K562 (cell line): ENCODE measurements around the gene POLR1A. TPM values are rescaled to one million over a fixed set of nuclear protein-coding genes. Genes with fewer than 3 reads are reported as not detected.

Source experiments
- ATAC-seq: fragments of 200-7000 bp; cut with Tn5 transposase; 3 replicates; pipeline ENCODE4 v1.9.1; 2020; ENCODE audit warnings: moderate library complexity
- BruUV-seq: library from RNA; stranded (reverse); fragments of 400-500 nt; replicated peaks from 2 replicates; lab custom pipeline; 2021; lab: Mats Ljungman, UMichigan
- CTCF ChIA-PET: fragments of 300-600 bp; formaldehyde crosslinking; extraction: SDS; loops from one replicate; lab custom pipeline; 2021; ENCODE audit warnings: low intra/inter-chr PET ratio; lab: Yijun Ruan, JAX
- POLR2A ChIA-PET: fragments of 300-600, 350-650 bp; sonication (Branson Sonifier 250); formaldehyde crosslinking; extraction: SDS; loops from one replicate; lab custom pipeline; 2021; ENCODE audit warnings: antibody characterized with exemption, inconsistent platforms; lab: Yijun Ruan, JAX
- DNase-seq, 4 experiments: peaks; one replicate each; pipeline versions ENCODE4 v3.0.0 to v3.0.0-alpha.2; 2011 to 2018; ENCODE audit warnings: low spot score in 3 of 4, mixed read lengths in 3 of 4; ENCODE audit errors: extremely low read depth in 1 of 4
- FAIRE-seq: peaks from 2 replicates; lab custom pipeline; 2011; peaks lifted over from hg19 to GRCh38; lab: Jason Lieb, UNC
- H2AFZ ChIP-seq: 2 replicates; pipeline ENCODE4 v1.6.0; 2011; ENCODE audit warnings: low read depth, low read length, control low read depth, inconsistent platforms
- H3K27ac ChIP-seq: fragments of 200-600 bp; 3 replicates; pipeline ENCODE4 v1.8.0; 2011; ENCODE audit warnings: low read depth, mild to moderate bottlenecking, control low read depth, inconsistent platforms, low read length, moderate library complexity, mixed read lengths; ENCODE audit errors: extremely low read depth
- H3K27me3 ChIP-seq, 2 experiments: fragments of 300-600 bp in 1 of 2; 2 replicates in 1 of 2; 3 replicates in 1 of 2; pipeline versions ENCODE4 v1.6.0 to v1.8.0; 2011; ENCODE audit warnings: inconsistent platforms in 2 of 2, low read length in 2 of 2, mild to moderate bottlenecking in 1 of 2, mixed read lengths in 1 of 2, moderate library complexity in 1 of 2; ENCODE audit not compliant: control insufficient read depth in 2 of 2, insufficient read depth in 2 of 2
- H3K36me3 ChIP-seq: fragments of 300-600 bp; 3 replicates; pipeline ENCODE4 v1.8.0; 2011; ENCODE audit warnings: mild to moderate bottlenecking, low read length, inconsistent platforms; ENCODE audit not compliant: control insufficient read depth, insufficient read depth
- H3K4me1 ChIP-seq, 2 experiments: fragments of 200-600 bp in 1 of 2; replicated peaks in 1 of 2; 2 replicates in 1 of 2; 3 replicates in 1 of 2; pipeline versions ENCODE4 v1.5.1 to v1.8.0; 2011; ENCODE audit warnings: inconsistent platforms in 2 of 2, low read length in 2 of 2, mild to moderate bottlenecking in 1 of 2, mixed read lengths in 1 of 2, moderate library complexity in 1 of 2; ENCODE audit not compliant: control insufficient read depth in 2 of 2, insufficient read depth in 2 of 2
- H3K4me2 ChIP-seq: 2 replicates; pipeline ENCODE4 v1.6.1; 2011; ENCODE audit warnings: low read length, control low read depth, inconsistent platforms, mixed read lengths; ENCODE audit not compliant: insufficient read depth
- H3K4me3 ChIP-seq: fragments of 200-600 bp; sonication (generic), shearing (Covaris generic); 2 replicates; pipeline ENCODE4 v1.5.1; 2016; ENCODE audit warnings: control low read depth, inconsistent platforms
- H3K79me2 ChIP-seq: fragments of 200-600 bp; 3 replicates; pipeline ENCODE4 v1.8.0; 2011; ENCODE audit warnings: low read length, inconsistent platforms; ENCODE audit not compliant: control insufficient read depth, insufficient read depth
- H3K9ac ChIP-seq, 2 experiments: 2 replicates each; pipeline versions ENCODE4 v1.6.0 to v1.6.1; 2011; ENCODE audit warnings: low read depth in 2 of 2, low read length in 2 of 2, control low read depth in 1 of 2, inconsistent platforms in 1 of 2, mild to moderate bottlenecking in 1 of 2, mixed read lengths in 1 of 2; ENCODE audit not compliant: insufficient read depth in 1 of 2
- H3K9me1 ChIP-seq: one replicate; pipeline ENCODE4 v1.6.0; 2011; ENCODE audit warnings: inconsistent platforms, mild to moderate bottlenecking, low read length, moderate library complexity; ENCODE audit not compliant: control insufficient read depth, insufficient read depth
- H3K9me3 ChIP-seq: replicated peaks from 2 replicates; pipeline ENCODE4 v1.5.1; 2011; ENCODE audit warnings: low read depth, low read length, inconsistent platforms; ENCODE audit not compliant: control insufficient read depth, insufficient read depth
- H4K20me1 ChIP-seq: replicated peaks from 2 replicates; pipeline ENCODE4 v1.6.1; 2011; ENCODE audit warnings: low read length, inconsistent platforms, mixed read lengths; ENCODE audit not compliant: control insufficient read depth, insufficient read depth
- ARID2 ChIP-seq: fragments of 450-650 bp; IDR thresholded peaks from 2 replicates; pipeline ENCODE4 v1.6.1; 2017; ENCODE audit warnings: antibody characterized with exemption, mild to moderate bottlenecking
- CEBPB ChIP-seq: fragments of 450-650 bp; IDR thresholded peaks from 2 replicates; pipeline ENCODE4 v1.6.1; 2016; ENCODE audit warnings: missing genetic modification characterization, missing compliant biosample characterization
- ETS2 ChIP-seq: IDR thresholded peaks from 2 replicates; pipeline ENCODE4 v1.6.1; 2016; ENCODE audit warnings: borderline replicate concordance, missing genetic modification characterization, mild to moderate bottlenecking, moderate library complexity, missing compliant biosample characterization; ENCODE audit not compliant: poor library complexity, severe bottlenecking
- FOXA3 ChIP-seq, 2 experiments: fragments of 450-650 bp in 1 of 2; sonication (generic) in 1 of 2; formaldehyde crosslinking; IDR thresholded peaks in 1 of 2; conservative IDR thresholded peaks in 1 of 2; 2 replicates each; pipeline versions ENCODE4 v1.4.0 to v1.8.0; 2020 to 2022; ENCODE audit warnings: mild to moderate bottlenecking in 2 of 2, missing genetic modification reagents in 1 of 2
- HSF4 ChIP-seq: fragments of 250-450 bp; sonication (Bioruptor Pico); IDR thresholded peaks from 2 replicates; pipeline ENCODE4 v2.1.2; 2022; ENCODE audit warnings: mild to moderate bottlenecking, moderate library complexity, borderline replicate concordance
- KAT2B ChIP-seq: IDR thresholded peaks from one replicate; pipeline ENCODE4 v1.6.1; 2012; ENCODE audit warnings: low read depth, mild to moderate bottlenecking, control low read depth, inconsistent platforms, low read length, moderate library complexity
- KDM4B ChIP-seq, 2 experiments: fragments of 450-650 bp in 1 of 2; sonication (generic) in 1 of 2; IDR thresholded peaks; 2 replicates each; pipeline ENCODE4 v1.6.1; 2016 to 2017; ENCODE audit warnings: borderline replicate concordance in 2 of 2, antibody characterized with exemption in 1 of 2, low read depth in 1 of 2, mild to moderate bottlenecking in 1 of 2
- MAFK ChIP-seq: IDR thresholded peaks from 2 replicates; pipeline ENCODE4 v1.6.1; 2011; ENCODE audit warnings: low read length, improper control_type of control experiment
- MYC ChIP-seq, 2 experiments: fragments of 250-450 bp in 1 of 2; sonication (Bioruptor Pico) in 1 of 2; IDR thresholded peaks; 2 replicates each; pipeline versions ENCODE4 v1.5.1 to v1.6.1; 2012 to 2021; ENCODE audit warnings: low read depth in 2 of 2, borderline replicate concordance in 1 of 2, improper control_type of control experiment in 1 of 2, low read length in 1 of 2, mild to moderate bottlenecking in 1 of 2, moderate library complexity in 1 of 2
- SIRT6 ChIP-seq: IDR thresholded peaks from one replicate; pipeline ENCODE4 v1.6.1; 2012; ENCODE audit warnings: low read depth, mild to moderate bottlenecking, control low read depth, inconsistent platforms, low read length, moderate library complexity
- ZNF75A ChIP-seq: fragments of 450-650 bp; formaldehyde crosslinking; IDR thresholded peaks from 2 replicates; pipeline ENCODE4 v1.4.0; 2020; ENCODE audit warnings: mild to moderate bottlenecking
- WGBS: fragments of 100-300 bp; shearing (Covaris generic); methylation state at CpG from one replicate; pipeline ENCODE4 v1.1.6; 2016; ENCODE audit warnings: low coverage, mixed read lengths; ENCODE audit not compliant: insufficient coverage; ENCODE audit errors: missing lambda C conversion rate; 5-methylcytosine and 5-hydroxymethylcytosine counted together
- in situ Hi-C: fragments of 300-500 bp; cut with MboI; formaldehyde crosslinking; loops from 4 replicates; pipeline ENCODE4 v1.15.0; 2018; ENCODE audit warnings: inconsistent platforms, mixed read lengths
- intact Hi-C: fragments of 100-400 bp; cut with micrococcal nuclease; formaldehyde crosslinking; loops from 2 replicates; pipeline ENCODE4 v1.14.2; 2022
- polyA plus RNA-seq, 8 experiments: library from polyadenylated mRNA; depleted of rRNA in 4 of 8; stranded (reverse) in 5 of 8; unstranded in 3 of 8; fragments of >200 nt; fragmentation: Nextera tagmentation in 2 of 8; fragmentation: Illumina TruSeq in 1 of 8; extraction: Ambion mirVana in 2 of 8; extraction: Trizol in 1 of 8; gene quantifications; 2 replicates each; pipeline versions ENCODE4 v1.2.1 to v1.2.3, GENCODE V29; 2011 to 2014; ENCODE audit warnings: inconsistent platforms in 1 of 8, missing spikeins in 1 of 8
- total RNA-seq, 7 experiments: library from RNA; depleted of rRNA in 6 of 7; stranded (reverse); fragments of >200 nt in 6 of 7; fragmentation: Illumina TruSeq in 2 of 7; extraction: Trizol in 2 of 7; gene quantifications; 2 replicates each; pipeline versions ENCODE4 v1.2.1 to v1.2.3, GENCODE V29; 2011 to 2021; ENCODE audit warnings: low replicate concordance in 1 of 7
- TF ChIP-seq, protein P1 (sequence below), 2 experiments: fragments of 450-650 bp in 1 of 2; sonication (generic) in 1 of 2; formaldehyde crosslinking in 1 of 2; IDR thresholded peaks; 2 replicates each; pipeline versions ENCODE4 v1.7.1 to v1.9.0; 2016 to 2022; ENCODE audit warnings: inconsistent platforms in 1 of 2, mild to moderate bottlenecking in 1 of 2, missing genetic modification reagents in 1 of 2

The POLR1A gene
- total and polyA plus RNA-seq, 9 of the 15 experiments (the other 6 are each of a cell fraction or from before 2014, with no cell fraction given), result 3.0 to 72.1 (median 21.8) TPM

DNA sequence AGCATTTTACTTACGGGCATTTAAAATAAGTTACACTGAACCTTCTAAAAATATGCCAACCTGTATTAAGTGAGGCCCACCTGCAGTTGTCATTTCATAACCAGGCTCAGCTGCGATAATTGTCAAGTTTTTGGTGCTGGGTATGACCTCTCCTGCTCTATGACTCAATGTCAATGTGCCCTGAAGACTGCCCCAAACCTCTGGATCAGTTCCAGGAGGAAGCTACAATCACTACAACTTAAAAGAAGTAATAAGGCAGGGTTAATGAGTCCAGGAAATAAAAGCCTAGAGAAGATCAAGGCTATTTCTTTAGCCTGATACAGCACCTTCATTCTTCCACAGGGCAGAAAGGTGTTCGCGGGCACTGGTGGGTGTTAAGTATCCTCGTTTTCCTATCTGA is 22.9 kb downstream of the POLR1A start:
- intact Hi-C loops (loop anchor here (10.0 kb wide), 1 partner anchor 328 kb away; the partner anchor contains the start of gene ATOH8), in situ Hi-C loops (no loop called here)
- Histone ChIP-seq H3K79me2 (no peaks in the 10 kb centered on the region), H3K27ac (no peak overlapping the region), H3K9me1 (no peaks in the 10 kb centered on the region), H4K20me1 (no peaks in the 10 kb centered on the region), H2AFZ (no peak overlapping the region), H3K4me1 (no peaks in the 10 kb centered on the region; a peak in 1 of 5 replicates), H3K4me3 (no peak overlapping the region), H3K4me2 (no peak overlapping the region), H3K27me3 (no peaks in the 10 kb centered on the region), H3K36me3 (peaks cover 91% of the 10 kb centered on the region), H3K9ac (no peak overlapping the region), H3K9me3 (no peaks in the 10 kb centered on the region)
- WGBS, result 88% methylated on average over 5 of the region's 5 CpGs
- FAIRE-seq (no peak), DNase-seq (no peak), ATAC-seq (no peak)
- no TSS peak for BruUV-seq
- ChIA-PET CTCF (no interaction called here), POLR2A (interaction anchor here (0.6 to 1.1 kb wide), 2 partner anchors 74 to 295 kb away, joined by 3 to 6 read pairs; no protein-coding TSS in a partner anchor)
- no peak for TF ChIP-seq CEBPB (tag)
- TF ChIP-seq SIRT6, result no peak
- TF ChIP-seq MYC (IDR thresholded peaks at IDR 0.05; ENCODE audit: low read depth, low read length), result no peak
- no peak for TF ChIP-seq MYC (CRISPR knock-in tag; IDR thresholded peaks at IDR 0.05; ENCODE audit: borderline replicate concordance, low read depth)
- TF ChIP-seq ARID2, result no peak
- no peak for TF ChIP-seq HSF4 (CRISPR knock-in tag)
- TF ChIP-seq KAT2B, result no peak
- TF ChIP-seq, protein P1, sequence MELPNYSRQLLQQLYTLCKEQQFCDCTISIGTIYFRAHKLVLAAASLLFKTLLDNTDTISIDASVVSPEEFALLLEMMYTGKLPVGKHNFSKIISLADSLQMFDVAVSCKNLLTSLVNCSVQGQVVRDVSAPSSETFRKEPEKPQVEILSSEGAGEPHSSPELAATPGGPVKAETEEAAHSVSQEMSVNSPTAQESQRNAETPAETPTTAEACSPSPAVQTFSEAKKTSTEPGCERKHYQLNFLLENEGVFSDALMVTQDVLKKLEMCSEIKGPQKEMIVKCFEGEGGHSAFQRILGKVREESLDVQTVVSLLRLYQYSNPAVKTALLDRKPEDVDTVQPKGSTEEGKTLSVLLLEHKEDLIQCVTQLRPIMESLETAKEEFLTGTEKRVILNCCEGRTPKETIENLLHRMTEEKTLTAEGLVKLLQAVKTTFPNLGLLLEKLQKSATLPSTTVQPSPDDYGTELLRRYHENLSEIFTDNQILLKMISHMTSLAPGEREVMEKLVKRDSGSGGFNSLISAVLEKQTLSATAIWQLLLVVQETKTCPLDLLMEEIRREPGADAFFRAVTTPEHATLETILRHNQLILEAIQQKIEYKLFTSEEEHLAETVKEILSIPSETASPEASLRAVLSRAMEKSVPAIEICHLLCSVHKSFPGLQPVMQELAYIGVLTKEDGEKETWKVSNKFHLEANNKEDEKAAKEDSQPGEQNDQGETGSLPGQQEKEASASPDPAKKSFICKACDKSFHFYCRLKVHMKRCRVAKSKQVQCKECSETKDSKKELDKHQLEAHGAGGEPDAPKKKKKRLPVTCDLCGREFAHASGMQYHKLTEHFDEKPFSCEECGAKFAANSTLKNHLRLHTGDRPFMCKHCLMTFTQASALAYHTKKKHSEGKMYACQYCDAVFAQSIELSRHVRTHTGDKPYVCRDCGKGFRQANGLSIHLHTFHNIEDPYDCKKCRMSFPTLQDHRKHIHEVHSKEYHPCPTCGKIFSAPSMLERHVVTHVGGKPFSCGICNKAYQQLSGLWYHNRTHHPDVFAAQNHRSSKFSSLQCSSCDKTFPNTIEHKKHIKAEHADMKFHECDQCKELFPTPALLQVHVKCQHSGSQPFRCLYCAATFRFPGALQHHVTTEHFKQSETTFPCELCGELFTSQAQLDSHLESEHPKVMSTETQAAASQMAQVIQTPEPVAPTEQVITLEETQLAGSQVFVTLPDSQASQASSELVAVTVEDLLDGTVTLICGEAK (IDR thresholded peaks at IDR 0.05), result no peak
- TF ChIP-seq, protein P1 (CRISPR knock-in tag; IDR thresholded peaks at IDR 0.05), result no peak
- no peak for TF ChIP-seq FOXA3 (CRISPR knock-in tag; conservative IDR thresholded peaks at IDR 0.05 in 1 of 2, IDR thresholded peaks at IDR 0.05 in 1 of 2)
- TF ChIP-seq ZNF75A (CRISPR knock-in tag), result no peak
- no peak for TF ChIP-seq KDM4B (IDR thresholded peaks at IDR 0.05; ENCODE audit: borderline replicate concordance in 2 of 2, low read depth in 1 of 2)
- no peak for TF ChIP-seq MAFK
- no peak for TF ChIP-seq ETS2 (tag)
